COR-L47 (cell line): Measurements from ENCODE around the gene GIPC1.
"Not testable (repeated sequence)": the region's sequence is repeated elsewhere in the genome, so short reads cannot be mapped to it uniquely, and the experiment has no call there.

Experiments
- DNase-seq: peaks from one replicate; lab custom pipeline; 2025; lab: John Stamatoyannopoulos, UW

The GIPC1 gene

GRCh38 chr19:14470031-14470876, 25.7 kb downstream of the GIPC1 start:
- no peak for DNase-seq

- DNase-seq = no peak
Observed at GRCh38 chr19:14467816-14468215, 28.1 kb downstream of the GIPC1 start.

GRCh38 chr19:14467391-14467790, 28.5 kb downstream of the GIPC1 start:
- DNase-seq = no peak

GRCh38 chr19:14463747-14464146, 32.2 kb downstream of the GIPC1 start:
- no peak for DNase-seq

- DNase-seq = not testable (repeated sequence)
Observed at GRCh38 chr19:14462401-14462800, 33.5 kb downstream of the GIPC1 start.

- DNase-seq = no peak
Observed at GRCh38 chr19:14460935-14461334, 35.0 kb downstream of the GIPC1 start.

GRCh38 chr19:14459703-14460102, 36.2 kb downstream of the GIPC1 start:
- no peak for DNase-seq

GRCh38 chr19:14452303-14452702, 43.6 kb downstream of the GIPC1 start:
- not testable (repeated sequence) for DNase-seq

GRCh38 chr19:14450876-14451275, 45.1 kb downstream of the GIPC1 start:
- DNase-seq = no peak

- peak; percentile 31 for DNase-seq
Observed at GRCh38 chr19:14450168-14450874, 45.6 kb downstream of the GIPC1 start.

- no peak for DNase-seq
Observed at GRCh38 chr19:14449321-14449720, 46.6 kb downstream of the GIPC1 start.

GRCh38 chr19:14446336-14447036, 49.4 kb downstream of the GIPC1 start:
- no peak for DNase-seq

- no peak for DNase-seq
Observed at GRCh38 chr19:14443632-14444216, 52.2 kb downstream of the GIPC1 start.

- DNase-seq = no peak
Observed at GRCh38 chr19:14442891-14443631, 52.9 kb downstream of the GIPC1 start.

- DNase-seq = no peak
Observed at GRCh38 chr19:14441041-14441938, 54.6 kb downstream of the GIPC1 start.

- no peak for DNase-seq
Observed at GRCh38 chr19:14440049-14440448, 55.9 kb downstream of the GIPC1 start.

GRCh38 chr19:14439014-14439413, 56.9 kb downstream of the GIPC1 start:
- no peak for DNase-seq

- DNase-seq = no peak
Observed at GRCh38 chr19:14437578-14438140, 58.3 kb downstream of the GIPC1 start.

- DNase-seq = no peak
Observed at GRCh38 chr19:14435320-14436050, 60.4 kb downstream of the GIPC1 start.
